Measurements from ENCODE around the gene BACH2. TPM values are rescaled to one million over a fixed set of nuclear protein-coding genes. Genes with fewer than 3 reads are reported as not detected.
"Not testable (repeated sequence)": the region's sequence is repeated elsewhere in the genome, so short reads cannot be mapped to it uniquely, and the experiment has no call there.

The BACH2 gene
- polyA plus RNA-seq, 1 donor, result 11.4 TPM

GRCh38 chr6:89895276-89895874 lies 401.3 kb downstream of the BACH2 start:
- peak; percentile 83 for DNase-seq

GRCh38 chr6:89894169-89894568 lies 402.5 kb downstream of the BACH2 start, which contains the start of gene GJA10:
Gene GJA10 (plus strand): TSS chr6:89894469. CDS start chr6:89894469, 0 bp downstream.
- DNase-seq, result no peak

DNA sequence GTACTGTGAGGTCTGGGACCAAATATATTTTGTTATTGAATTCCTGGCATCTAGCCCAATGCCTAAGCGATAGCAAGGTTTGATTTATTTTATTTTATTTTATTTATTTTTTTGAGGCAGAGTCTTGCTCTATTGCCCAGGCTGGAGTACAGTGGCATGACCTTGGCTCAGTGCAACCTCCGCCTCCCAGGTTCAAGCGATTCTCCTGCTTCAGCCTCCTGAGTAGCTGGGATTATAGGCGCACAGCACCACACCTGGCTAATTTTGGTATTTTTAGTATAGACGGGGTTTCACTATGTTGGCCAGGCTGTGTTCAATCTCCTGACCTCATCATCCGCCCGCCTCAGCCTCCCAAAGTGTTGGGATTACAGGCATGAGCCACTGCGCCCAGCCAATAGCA lies 404.1 kb downstream of the BACH2 start:
- not testable (repeated sequence) for DNase-seq

DNA sequence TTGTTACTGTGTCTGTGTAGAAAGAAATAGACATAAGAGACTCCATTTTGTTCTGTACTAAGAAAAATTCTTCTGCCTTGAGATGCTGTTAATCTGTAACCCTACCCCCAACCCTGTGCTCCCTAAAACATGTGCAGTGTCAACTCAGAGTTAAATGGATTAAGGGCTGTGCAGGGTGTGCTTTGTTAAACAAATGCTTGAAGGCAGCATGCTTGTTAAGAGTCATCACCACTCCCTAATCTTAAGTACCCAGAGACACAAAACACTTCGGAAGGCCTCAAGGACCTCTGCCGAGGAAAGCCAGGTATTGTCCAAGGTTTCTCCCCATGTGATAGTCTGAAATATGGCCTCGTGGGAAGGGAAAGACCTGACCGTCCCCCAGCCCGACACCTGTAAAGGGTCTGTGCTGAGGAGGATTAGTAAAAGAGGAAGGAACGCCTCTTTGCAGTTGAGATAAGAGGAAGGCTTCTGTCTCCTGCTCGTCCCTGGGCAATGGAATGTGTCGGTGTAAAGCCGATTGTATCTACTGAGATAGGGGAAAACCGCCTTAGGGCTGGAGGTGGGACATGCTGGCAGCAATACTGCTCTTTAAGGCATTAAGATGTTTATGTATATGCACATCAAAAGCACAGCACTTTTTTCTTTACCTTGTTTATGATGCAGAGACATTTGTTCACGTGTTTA lies 405.7 kb downstream of the BACH2 start:
- not testable (repeated sequence) for DNase-seq

- DNase-seq, result no peak
These were observed 407.8 kb downstream of the BACH2 start for GRCh38 chr6:89888871-89889270.

GRCh38 chr6:89888138-89888514 lies 408.5 kb downstream of the BACH2 start:
- DNase-seq, result no peak

GRCh38 chr6:89887452-89888137 lies 409.0 kb downstream of the BACH2 start:
- no peak for DNase-seq

DNA sequence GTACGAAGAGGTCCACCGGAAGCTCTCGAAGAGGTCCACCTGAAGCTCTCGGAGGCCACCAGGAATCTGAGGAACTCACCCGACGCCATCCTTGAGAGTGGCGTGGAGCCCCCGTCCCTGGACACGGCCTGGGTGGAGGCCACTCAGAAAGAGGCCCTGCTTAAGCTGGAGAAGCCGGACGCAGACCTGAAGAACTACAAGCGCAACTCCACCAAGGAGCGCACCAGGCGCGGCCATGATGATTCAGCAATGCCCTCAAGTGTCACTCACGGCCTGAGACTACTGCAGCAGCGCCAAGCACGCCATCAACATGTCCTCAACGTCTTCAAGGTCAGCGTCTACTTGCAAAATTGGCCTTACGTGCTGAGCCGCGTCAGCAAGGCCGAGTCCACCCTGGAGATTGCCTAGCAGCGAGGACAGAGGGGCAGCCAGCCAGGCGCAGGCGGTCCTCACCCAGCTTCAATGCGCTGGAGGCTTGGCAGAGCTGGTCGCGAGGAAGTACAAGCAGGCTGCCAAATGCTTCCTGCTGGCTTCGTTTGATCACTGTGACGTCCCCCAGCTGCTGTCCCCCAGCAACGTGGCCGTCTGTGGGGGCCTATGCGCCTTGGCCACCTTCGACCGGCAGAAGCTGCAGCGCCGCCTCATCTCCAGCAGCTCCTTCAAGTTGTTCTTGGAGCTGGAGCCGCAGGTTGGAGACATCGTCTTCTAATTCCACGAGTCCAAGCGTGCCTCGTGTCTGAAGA lies 410.1 kb downstream of the BACH2 start:
- no peak for DNase-seq

All from left kidney (tissue), 2 donors.